Adrenal gland (tissue), 12 donors: ENCODE data around the gene SPR. TPM values are rescaled to one million over a fixed set of nuclear protein-coding genes. Genes with fewer than 3 reads are reported as not detected.

Experiments used
- DNase-seq, 7 donors: peaks; one replicate each; pipeline ENCODE4 v3.0.0-alpha.2; 2019 to 2020
- H3K27ac ChIP-seq, 5 donors: fragments of 200-600 bp; sonication (generic) in 4 of 5; 1 replicate in 3 of 5; 2 replicates in 2 of 5; pipeline versions ENCODE4 v1.5.1 to v1.8.0; 2016 to 2020; ENCODE audit warnings: mild to moderate bottlenecking in 1 of 5
- H3K27me3 ChIP-seq: fragments of 200-600 bp; 2 replicates; pipeline ENCODE4 v1.8.0; 2021
- H3K36me3 ChIP-seq, 2 donors: fragments of 200-600 bp; replicated peaks in 1 of 2; 1 replicate in 1 of 2; 2 replicates in 1 of 2; pipeline versions ENCODE4 v1.5.1 to v1.8.0; 2018 to 2022
- H3K4me1 ChIP-seq, 2 donors: fragments of 200-600 bp; replicated peaks in 1 of 2; 1 replicate in 1 of 2; 2 replicates in 1 of 2; pipeline versions ENCODE4 v1.5.1 to v1.8.0; 2018 to 2021
- H3K4me3 ChIP-seq, 4 donors: fragments of 200-600 bp; sonication (generic) in 3 of 4; one replicate each; pipeline ENCODE4 v1.5.1; 2016 to 2018
- H3K9me3 ChIP-seq, 3 donors: fragments of 200-600 bp; sonication (generic) in 1 of 3; replicated peaks in 1 of 3; 1 replicate in 2 of 3; 2 replicates in 1 of 3; pipeline versions ENCODE4 v1.5.1 to v1.8.0; 2016 to 2021
- POLR2A ChIP-seq, 2 donors: fragments of 450-650 bp; IDR thresholded peaks; one replicate each; pipeline ENCODE4 v1.6.1; 2017; ENCODE audit warnings: antibody characterized with exemption in 2 of 2, mild to moderate bottlenecking in 2 of 2, moderate library complexity in 1 of 2
- WGBS, 4 donors: extraction: QIAGEN DNeasy Blood & Tissue Kit in 2 of 4; methylation state at CpG; one replicate each; pipeline versions ENCODE4 v1.1.5 to v1.1.7; 2013 to 2017; 5-methylcytosine and 5-hydroxymethylcytosine counted together
- intact Hi-C, 2 donors: fragments of 100-400 bp; cut with DNase I; formaldehyde crosslinking; loops; one replicate each; pipeline versions ENCODE4 v1.14.1 to v1.15.0; 2022 to 2023
- polyA plus RNA-seq, 3 donors: library from polyadenylated mRNA; stranded (reverse); fragments of 200-250 nt in 2 of 3; fragments of 350-450 nt in 1 of 3; fragmentation: Illumina TruSeq in 1 of 3; extraction: RNeasy Lipid Tissue Mini Kit (QIAGEN cat#74804) in 1 of 3; gene quantifications; one replicate each; pipeline ENCODE4 v1.2.3, GENCODE V29; 2013 to 2014
- total RNA-seq, 9 donors: library from RNA; depleted of rRNA in 4 of 9; stranded (reverse); fragments of >200 nt in 4 of 9; fragments of 120-200 nt in 1 of 9; fragmentation: NEBNext Ultra II Directional in 1 of 9; extraction: Animal tissue kit (Norgen Biotek cat#: 25700) in 1 of 9; gene quantifications; one replicate each; pipeline versions ENCODE4 v1.1.0 to v1.2.4, GENCODE V29; 2013 to 2023
- TF ChIP-seq, protein P1 (sequence below), 6 experiments: fragments of 450-650 bp in 4 of 6; fragments of 200-600 bp in 2 of 6; sonication (generic) in 1 of 6; IDR thresholded peaks; 1 replicate in 5 of 6; 2 replicates in 1 of 6; pipeline versions ENCODE4 v1.5.1 to v1.8.0; 2016 to 2021; ENCODE audit warnings: antibody characterized with exemption in 6 of 6, mild to moderate bottlenecking in 2 of 6, moderate library complexity in 1 of 6
- donor health status: healthy with polysubstance abuse.
- donor health status: Bipolar disorder and iron deficiency.
- donor health status: DM: yes; HTN: yes; CAD: no.
- donor health status: DM: no; HTN: no; CAD: no.
- donor health status: DM: no; HTN: no; CAD: no.
- donor health status: DM: yes; HTN: yes; CAD: no.

Gene SPR
- total and polyA plus RNA-seq, 12 donors, result 33.7 to 116 (median 67.3) TPM

DNA sequence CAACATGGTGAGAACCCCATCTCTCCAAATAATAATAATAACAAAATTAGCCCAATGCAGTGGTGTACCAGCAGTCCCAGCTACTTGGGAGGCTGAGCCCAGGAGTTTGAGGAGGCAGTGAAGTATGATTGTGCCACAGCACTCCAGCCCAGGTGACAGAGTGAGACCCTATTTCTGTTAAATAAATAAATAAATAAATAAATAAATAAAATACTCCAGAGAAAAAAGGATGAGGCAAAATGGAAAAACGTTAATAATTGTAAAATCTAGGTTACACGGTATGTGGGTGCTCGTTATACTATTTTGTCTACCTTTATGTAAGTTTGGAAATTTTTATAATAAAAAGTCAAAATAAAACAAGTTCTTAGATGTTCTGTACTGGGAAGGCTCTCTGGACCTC lies 21.5 kb downstream of the SPR start:
- peaks cover 78% of the 10 kb centered on the region for H3K27me3 ChIP-seq
- no peaks in the 10 kb centered on the region for H3K9me3 ChIP-seq
- no peaks in the 10 kb centered on the region for H3K4me1 ChIP-seq
- H3K4me3 ChIP-seq, result no peak overlapping the region
- TF ChIP-seq, protein P1, sequence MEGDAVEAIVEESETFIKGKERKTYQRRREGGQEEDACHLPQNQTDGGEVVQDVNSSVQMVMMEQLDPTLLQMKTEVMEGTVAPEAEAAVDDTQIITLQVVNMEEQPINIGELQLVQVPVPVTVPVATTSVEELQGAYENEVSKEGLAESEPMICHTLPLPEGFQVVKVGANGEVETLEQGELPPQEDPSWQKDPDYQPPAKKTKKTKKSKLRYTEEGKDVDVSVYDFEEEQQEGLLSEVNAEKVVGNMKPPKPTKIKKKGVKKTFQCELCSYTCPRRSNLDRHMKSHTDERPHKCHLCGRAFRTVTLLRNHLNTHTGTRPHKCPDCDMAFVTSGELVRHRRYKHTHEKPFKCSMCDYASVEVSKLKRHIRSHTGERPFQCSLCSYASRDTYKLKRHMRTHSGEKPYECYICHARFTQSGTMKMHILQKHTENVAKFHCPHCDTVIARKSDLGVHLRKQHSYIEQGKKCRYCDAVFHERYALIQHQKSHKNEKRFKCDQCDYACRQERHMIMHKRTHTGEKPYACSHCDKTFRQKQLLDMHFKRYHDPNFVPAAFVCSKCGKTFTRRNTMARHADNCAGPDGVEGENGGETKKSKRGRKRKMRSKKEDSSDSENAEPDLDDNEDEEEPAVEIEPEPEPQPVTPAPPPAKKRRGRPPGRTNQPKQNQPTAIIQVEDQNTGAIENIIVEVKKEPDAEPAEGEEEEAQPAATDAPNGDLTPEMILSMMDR (IDR thresholded peaks at IDR 0.05), result no peak
- no peak for TF ChIP-seq POLR2A (IDR thresholded peaks at IDR 0.05)
- DNase-seq, result no peak
- H3K36me3 ChIP-seq, result no peaks in the 10 kb centered on the region
- 70 to 81% (median 75%) methylated on average over 3 of the region's 3 CpGs for WGBS, 4 donors
- H3K27ac ChIP-seq, result no peak overlapping the region
- intact Hi-C loops, result no loop called here

DNA sequence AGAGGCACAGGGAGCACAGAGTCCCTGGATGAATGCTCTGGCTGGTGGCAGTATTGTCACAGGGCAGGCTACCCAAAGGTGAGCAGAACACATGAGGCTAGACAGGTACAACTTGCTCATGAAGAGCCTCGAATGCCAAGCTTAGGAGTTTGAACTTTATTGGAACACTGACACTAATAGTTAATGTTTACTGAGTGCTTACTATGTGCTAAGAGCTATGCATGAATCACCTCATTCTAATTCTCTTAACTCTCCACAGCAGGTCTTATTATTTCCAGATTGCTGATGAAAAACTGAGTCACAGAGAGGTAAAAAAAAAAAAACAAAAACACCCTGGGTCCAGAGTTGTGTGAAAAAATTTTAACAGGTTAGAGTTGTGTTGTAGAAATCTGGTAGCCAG lies 24.0 kb downstream of the SPR start:
- TF ChIP-seq, protein P1 (IDR thresholded peaks at IDR 0.05), result no peak
- no peak for TF ChIP-seq POLR2A (IDR thresholded peaks at IDR 0.05)
- H3K4me1 ChIP-seq, result peaks cover 7 to 8% of the 10 kb centered on the region in 2 donors
- no peak for DNase-seq
- no peak overlapping the region for H3K4me3 ChIP-seq
- H3K27me3 ChIP-seq, result peaks cover 96% of the 10 kb centered on the region
- H3K27ac ChIP-seq, result no peak overlapping the region
- intact Hi-C loops, result no loop called here
- 40 to 60% (median 47%) methylated on average over 1 of the region's 1 CpG for WGBS, 4 donors
- no peaks in the 10 kb centered on the region for H3K9me3 ChIP-seq
- H3K36me3 ChIP-seq, result no peaks in the 10 kb centered on the region

DNA sequence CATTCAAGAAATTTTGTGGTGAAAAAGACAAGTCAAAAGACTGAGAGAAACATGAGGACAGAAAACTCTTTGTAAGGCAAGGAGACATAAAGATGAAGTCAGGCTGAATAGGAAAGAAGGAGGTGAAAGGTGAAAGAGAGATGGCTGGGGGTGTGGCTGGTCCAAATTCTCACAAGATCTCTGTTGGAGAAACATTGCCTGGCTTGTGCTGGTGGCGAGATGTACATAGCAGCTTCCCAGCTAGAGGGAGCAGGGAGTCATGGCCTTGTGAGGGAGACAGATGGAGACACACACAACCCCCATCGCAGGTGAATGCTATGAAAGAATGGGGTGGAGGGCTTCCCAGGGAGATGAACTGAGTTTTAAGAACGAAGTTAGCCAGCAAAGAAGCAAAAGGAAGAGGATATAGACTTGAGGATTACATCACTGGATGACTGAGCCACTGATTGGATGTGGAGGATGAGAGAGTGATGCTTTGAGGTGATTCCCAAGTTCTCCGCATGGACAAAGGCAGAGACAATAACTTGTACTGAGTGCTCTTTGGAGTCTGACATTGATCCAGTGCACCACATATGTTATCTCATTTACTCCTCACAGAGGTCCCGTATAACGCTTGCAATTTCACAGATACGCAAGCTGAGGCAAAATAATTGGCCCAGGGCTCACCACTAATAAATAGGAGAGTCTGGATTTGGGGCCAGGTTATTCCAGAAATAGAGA lies 26.4 kb downstream of the SPR start:
- 17 to 28% (median 21%) methylated on average over 7 of the region's 7 CpGs for WGBS, 4 donors
- DNase-seq, result peak in 2 of 7 donors; percentile 4 to 5
- H3K4me1 ChIP-seq, result peaks cover 27 to 32% of the 10 kb centered on the region in 2 donors
- peaks cover 100% of the 10 kb centered on the region for H3K27me3 ChIP-seq
- no peaks in the 10 kb centered on the region for H3K9me3 ChIP-seq
- no peaks in the 10 kb centered on the region for H3K36me3 ChIP-seq
- no peak overlapping the region for H3K4me3 ChIP-seq
- intact Hi-C loops, result no loop called here
- TF ChIP-seq POLR2A (IDR thresholded peaks at IDR 0.05), result no peak
- TF ChIP-seq, protein P1 (IDR thresholded peaks at IDR 0.05), result no peak
- H3K27ac ChIP-seq, result no peak overlapping the region

DNA sequence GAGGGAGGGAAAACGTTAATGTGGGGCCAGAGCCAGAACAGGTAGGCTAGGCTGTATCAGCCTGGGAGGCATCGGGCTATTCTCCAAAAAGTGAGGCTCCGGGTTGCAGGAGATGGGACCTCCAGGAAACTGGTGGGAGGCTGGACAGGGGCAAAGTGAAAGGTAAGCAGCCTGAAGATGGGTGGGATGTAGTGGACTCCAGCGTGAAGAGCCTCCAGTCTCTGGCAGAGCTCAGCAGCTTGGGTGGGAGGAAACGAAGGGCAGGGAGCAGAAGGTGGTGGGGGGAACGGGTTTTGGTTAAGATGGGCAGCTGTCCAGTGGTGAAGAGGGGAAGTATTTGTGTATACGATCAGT lies 27.0 kb downstream of the SPR start:
- H3K9me3 ChIP-seq, result no peaks in the 10 kb centered on the region
- WGBS, 4 donors, result 8 to 11% (median 9%) methylated on average over 7 of the region's 7 CpGs
- H3K4me1 ChIP-seq, result peaks cover 27 to 33% of the 10 kb centered on the region in 2 donors
- no peak overlapping the region for H3K4me3 ChIP-seq
- no peaks in the 10 kb centered on the region for H3K36me3 ChIP-seq
- DNase-seq, result peak in 2 of 7 donors; percentile 12 to 21
- no peak overlapping the region for H3K27ac ChIP-seq
- intact Hi-C loops, result no loop called here
- peaks cover 98% of the 10 kb centered on the region for H3K27me3 ChIP-seq
- TF ChIP-seq POLR2A (IDR thresholded peaks at IDR 0.05), result no peak
- TF ChIP-seq, protein P1 (IDR thresholded peaks at IDR 0.05), result no peak
